ENCODE results near the gene CARD19. TPM values are rescaled to one million over a fixed set of nuclear protein-coding genes. Genes with fewer than 3 reads are reported as not detected.
A peak's percentile ranks its signal among the peaks of the same experiment; 100 is the strongest.

CARD19 gene
- total and polyA plus RNA-seq, 11 donors: 24.2 to 46.2 (median 30.5) TPM

DNA sequence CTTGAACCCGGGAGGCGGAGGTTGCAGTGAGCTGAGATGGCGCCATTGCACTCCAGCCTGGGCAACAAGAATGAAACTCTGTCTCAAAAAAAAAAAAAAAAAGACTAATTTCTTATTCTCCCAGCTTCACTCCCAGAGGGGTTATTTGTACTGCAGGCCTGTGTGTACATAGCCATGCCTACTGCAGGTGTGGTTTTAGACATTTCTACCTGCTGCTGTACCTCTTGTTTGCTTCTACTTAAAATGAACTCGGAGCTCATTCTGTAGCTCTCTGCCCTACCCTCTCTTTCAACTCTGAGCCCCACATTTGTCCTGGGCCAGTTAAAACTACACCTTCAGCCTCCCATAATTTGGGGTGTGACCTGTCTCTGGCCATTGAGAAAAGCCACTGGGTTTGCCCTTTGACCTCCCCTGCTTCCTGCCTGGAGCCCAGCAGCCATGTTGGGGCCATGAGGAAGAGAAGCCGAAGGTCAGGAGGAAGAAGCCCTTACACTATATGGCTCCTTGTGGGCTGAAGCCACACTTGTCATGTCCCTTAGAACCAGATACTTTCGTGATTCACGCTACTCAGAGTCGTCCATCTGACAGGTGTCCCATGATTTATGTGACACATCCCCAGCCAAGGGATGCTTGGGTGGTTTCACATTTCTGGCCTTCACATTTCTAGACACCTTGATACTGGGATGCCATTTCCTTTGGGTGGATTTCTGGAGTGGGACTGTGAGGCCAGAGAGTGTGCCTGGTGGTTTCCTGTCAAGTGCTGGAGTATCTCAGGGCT, 9.4 kb upstream of the CARD19 start:
- Histone ChIP-seq H3K36me3 (no peaks in the 10 kb centered on the region), H3K27me3 (no peaks in the 10 kb centered on the region), H3K27ac (no peak overlapping the region), H3K4me3 (no peak overlapping the region), H3K9me3 (peaks cover 0 to 8% (median 0%) of the 10 kb centered on the region in 12 donors), H3K4me1 (peaks cover 0 to 14% (median 0%) of the 10 kb centered on the region in 12 donors)
- DNase-seq (peak in 1 of 5 donors; percentile 6), ATAC-seq (no peak)
- intact Hi-C loops (cut with DNase I): loop anchor here in 1 of 10 donors (10.0 kb wide), 2 partner anchors 72 to 122 kb away; no protein-coding TSS in a partner anchor
- TF ChIP-seq CTCF (IDR thresholded peaks at IDR 0.05) (no peak), POLR2A (IDR thresholded peaks at IDR 0.05) (no peak)
- 93 to 97% (median 96%) methylated on average over 8 of the region's 8 CpGs for WGBS, 4 donors

GRCh38 chr9:93087971-93088655, 7.9 kb upstream of the CARD19 start:
- no peak overlapping the region for H3K4me3 ChIP-seq
- H3K4me1 ChIP-seq: peaks cover 0 to 14% (median 3%) of the 10 kb centered on the region in 12 donors
- TF ChIP-seq CTCF (IDR thresholded peaks at IDR 0.05) (no peak), POLR2A (IDR thresholded peaks at IDR 0.05) (no peak)
- intact Hi-C loops (cut with DNase I): loop anchor here in 1 of 10 donors (10.0 kb wide), 2 partner anchors 73 to 123 kb away; no protein-coding TSS in a partner anchor
- H3K36me3 ChIP-seq: no peaks in the 10 kb centered on the region
- ATAC-seq (no peak), DNase-seq (peak in 2 of 5 donors; percentile 11 to 16)
- H3K9me3 ChIP-seq: peaks cover 0 to 14% (median 0%) of the 10 kb centered on the region in 12 donors
- 88 to 98% (median 97%) methylated on average over 10 to 12 of the region's 12 CpGs for WGBS, 4 donors
- no peak overlapping the region for H3K27ac ChIP-seq
- no peaks in the 10 kb centered on the region for H3K27me3 ChIP-seq

GRCh38 chr9:93088656-93089015, 7.4 kb upstream of the CARD19 start:
- DNase-seq (peak in 1 of 5 donors; percentile 6), ATAC-seq (no peak)
- TF ChIP-seq CTCF (IDR thresholded peaks at IDR 0.05) (no peak), POLR2A (IDR thresholded peaks at IDR 0.05) (no peak)
- no peaks in the 10 kb centered on the region for H3K36me3 ChIP-seq
- no peaks in the 10 kb centered on the region for H3K27me3 ChIP-seq
- intact Hi-C loops (cut with DNase I): loop anchor here in 1 of 10 donors (10.0 kb wide), 2 partner anchors 74 to 124 kb away; no protein-coding TSS in a partner anchor
- H3K9me3 ChIP-seq: peaks cover 0 to 14% (median 0%) of the 10 kb centered on the region in 12 donors
- H3K4me1 ChIP-seq: peaks cover under 1 to 14% (median 8%) of the 10 kb centered on the region in 12 donors
- no peak overlapping the region for H3K27ac ChIP-seq
- no peak overlapping the region for H3K4me3 ChIP-seq
- 97 to 98% (median 98%) methylated on average over 4 of the region's 4 CpGs for WGBS, 4 donors

GRCh38 chr9:93089024-93089423, 7.0 kb upstream of the CARD19 start:
- no peak for ATAC-seq
- DNase-seq: no peak
- TF ChIP-seq CTCF (IDR thresholded peaks at IDR 0.05): no peak
- TF ChIP-seq POLR2A (IDR thresholded peaks at IDR 0.05): no peak
- peaks cover 4 to 17% (median 12%) of the 10 kb centered on the region in 12 donors for H3K4me1 ChIP-seq
- H3K36me3 ChIP-seq: no peaks in the 10 kb centered on the region
- peaks cover 0 to 14% (median 0%) of the 10 kb centered on the region in 12 donors for H3K9me3 ChIP-seq
- WGBS, 4 donors: 81 to 92% (median 87%) methylated on average over 5 of the region's 5 CpGs
- intact Hi-C loops (cut with DNase I): loop anchor here in 1 of 10 donors (10.0 kb wide), 2 partner anchors 74 to 124 kb away; no protein-coding TSS in a partner anchor
- H3K4me3 ChIP-seq: no peak overlapping the region
- no peaks in the 10 kb centered on the region for H3K27me3 ChIP-seq
- H3K27ac ChIP-seq: no peak overlapping the region

Data from heart left ventricle (tissue), 16 donors.